Stimulated activated CD4-positive, alpha-beta T cell treated with anti-CD3 and anti-CD28 coated beads, Interleukin-1b, Interleukin-23, amount 100 ng/mL, for 4 hours (primary cell): ENCODE measurements around the gene RIMBP3C.
A peak's percentile ranks its signal among the peaks of the same experiment; 100 is the strongest.
"Not testable (repeated sequence)": the region's sequence is repeated elsewhere in the genome, so short reads cannot be mapped to it uniquely, and the experiment has no call there.

ENCODE experiments used
- DNase-seq, 2 donors: peaks; one replicate each; pipeline ENCODE4 v3.0.0-alpha.2; 2020; ENCODE audit warnings: low read depth in 2 of 2

Gene RIMBP3C

DNA sequence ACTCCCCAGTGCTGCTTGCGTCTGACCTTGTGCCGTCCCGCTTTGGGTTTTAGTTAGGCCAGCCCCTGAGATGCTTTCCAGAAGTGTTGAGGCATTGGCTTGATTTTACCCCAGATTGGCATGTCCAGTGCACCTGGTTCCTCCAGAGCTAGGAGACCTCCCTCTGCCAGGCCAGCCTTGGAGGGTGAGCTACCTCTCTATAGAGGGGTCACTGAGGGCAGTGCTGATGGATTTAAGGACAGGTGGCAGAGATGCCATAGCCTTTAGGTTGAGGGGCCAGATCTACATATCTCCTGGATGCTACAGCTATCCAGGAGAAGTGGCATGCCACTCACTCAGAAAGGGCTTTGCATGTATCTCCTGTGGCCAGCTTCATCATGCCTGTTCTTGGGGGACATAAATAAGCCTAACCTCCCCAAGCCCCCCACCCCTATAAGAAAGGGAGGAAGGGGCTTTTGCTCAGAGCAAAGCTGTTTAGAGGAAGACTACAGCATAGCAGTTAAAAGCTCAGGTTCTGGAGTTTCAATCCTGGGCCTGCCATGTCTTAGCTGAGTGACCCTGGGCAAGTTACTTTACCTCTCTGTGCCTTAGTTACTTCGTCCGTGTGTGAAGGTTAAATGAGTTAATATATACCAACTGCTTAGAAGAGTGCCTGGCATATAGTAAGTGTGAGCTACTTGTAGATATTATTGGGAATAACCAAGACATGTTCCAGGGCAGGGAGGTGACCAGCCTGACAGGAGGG lies 22.7 kb upstream of the RIMBP3C start:
- no peak for DNase-seq

- DNase-seq, result no peak
Measured at GRCh38 chr22:21573293-21573734, 22.1 kb upstream of the RIMBP3C start.

DNA sequence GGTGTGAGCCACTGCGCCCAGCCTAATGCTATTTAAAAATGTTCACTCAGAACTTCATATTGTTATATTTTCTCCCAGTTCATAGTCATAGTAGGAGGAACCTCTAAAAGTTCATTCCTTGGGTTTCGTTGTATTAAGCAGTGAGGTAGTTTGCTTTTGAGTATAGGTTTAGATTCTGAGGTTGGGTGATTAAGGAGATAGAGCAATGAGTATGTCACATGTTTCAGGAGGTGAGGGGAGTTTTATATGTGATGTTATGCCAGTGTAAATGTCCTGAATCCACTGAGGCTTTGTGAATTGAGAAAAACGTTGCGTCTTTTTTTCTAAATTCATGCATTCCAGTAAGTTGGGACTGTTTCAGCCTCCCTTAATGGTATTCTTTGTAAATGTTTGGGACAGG lies 20.4 kb upstream of the RIMBP3C start:
- DNase-seq, result no peak

- DNase-seq, result no peak
Measured at GRCh38 chr22:21570398-21570797, 19.1 kb upstream of the RIMBP3C start.

DNA sequence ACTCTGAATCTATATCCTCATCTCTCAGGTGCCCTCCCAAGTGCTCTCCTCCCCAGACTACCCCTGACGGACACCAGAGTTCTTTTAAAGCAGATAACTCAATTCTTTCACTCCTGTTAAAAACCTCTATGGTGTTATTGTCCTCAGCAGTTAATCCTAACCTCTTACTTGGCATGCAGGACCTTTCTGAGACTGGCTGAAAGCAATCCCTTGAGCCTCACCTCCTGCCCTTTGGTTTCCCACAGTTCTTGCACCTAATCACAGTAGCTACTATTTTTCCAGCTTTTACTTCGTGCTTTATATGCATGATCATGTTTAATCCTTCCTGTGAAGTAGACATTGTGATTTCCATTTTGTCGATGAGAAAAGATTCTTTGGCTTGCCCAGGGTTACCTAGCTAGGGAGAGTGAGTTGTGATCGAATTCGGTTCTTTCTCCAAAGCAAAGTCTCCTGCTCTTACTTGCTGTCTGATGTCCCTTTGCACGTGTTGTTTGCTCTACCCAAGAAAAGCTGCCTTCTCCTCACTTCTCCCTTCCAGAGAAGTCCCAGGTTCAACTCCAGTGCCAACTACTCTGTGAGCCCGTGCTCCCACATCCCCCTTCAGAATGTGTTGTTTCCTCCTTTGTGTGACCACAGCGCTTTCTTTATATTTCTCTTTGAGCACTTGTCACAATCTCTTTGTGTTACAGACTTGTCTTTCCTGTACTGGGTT lies 18.4 kb upstream of the RIMBP3C start:
- DNase-seq, result no peak

DNA sequence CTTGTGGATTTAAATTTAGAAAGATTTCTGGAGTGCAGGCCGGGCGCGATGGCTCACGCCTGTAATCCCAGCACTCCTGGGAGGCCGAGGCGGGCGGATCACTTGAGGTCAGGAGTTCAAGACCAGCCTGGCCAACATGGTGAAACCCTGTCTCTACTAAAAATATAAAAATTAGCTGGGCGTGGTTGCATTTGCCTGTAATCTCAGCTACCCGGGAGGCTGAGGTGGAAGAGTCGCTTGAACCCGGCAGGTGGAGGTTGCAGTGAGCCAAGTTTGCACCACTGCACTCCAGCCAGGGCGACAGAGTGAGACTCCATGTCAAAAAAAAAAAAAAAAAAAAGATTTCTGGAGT lies 17.8 kb upstream of the RIMBP3C start:
- not testable (repeated sequence) for DNase-seq

GRCh38 chr22:21568347-21569075 lies 17.2 kb upstream of the RIMBP3C start:
- DNase-seq, result no peak

- peak; percentile 74 to 78 for DNase-seq
Measured at GRCh38 chr22:21567456-21568346, 16.4 kb upstream of the RIMBP3C start, which contains the start of gene UBE2L3. Gene UBE2L3 (plus strand): TSS chr22:21567714. CDS start chr22:21567745, 31 bp downstream.

DNA sequence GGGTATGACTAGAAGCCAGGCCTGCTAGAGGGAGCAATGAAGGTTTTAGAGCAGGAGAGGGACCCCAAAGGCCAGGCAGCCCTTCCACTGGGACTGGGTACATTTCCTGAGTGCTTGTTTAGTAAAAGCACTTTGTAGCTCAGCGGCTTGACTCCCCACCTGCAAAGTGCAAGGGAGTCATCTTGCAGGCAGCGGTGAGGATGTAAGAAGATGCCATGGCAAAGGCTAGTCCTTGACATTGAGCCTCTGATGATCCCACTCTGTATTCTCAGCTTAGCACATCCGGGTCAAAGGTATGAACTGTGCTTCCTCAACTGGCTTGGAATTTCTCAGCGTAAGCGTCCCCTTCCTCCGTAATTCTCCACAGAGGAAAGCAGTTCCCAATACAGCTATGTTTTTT lies 13.2 kb upstream of the RIMBP3C start:
- no peak for DNase-seq

DNA sequence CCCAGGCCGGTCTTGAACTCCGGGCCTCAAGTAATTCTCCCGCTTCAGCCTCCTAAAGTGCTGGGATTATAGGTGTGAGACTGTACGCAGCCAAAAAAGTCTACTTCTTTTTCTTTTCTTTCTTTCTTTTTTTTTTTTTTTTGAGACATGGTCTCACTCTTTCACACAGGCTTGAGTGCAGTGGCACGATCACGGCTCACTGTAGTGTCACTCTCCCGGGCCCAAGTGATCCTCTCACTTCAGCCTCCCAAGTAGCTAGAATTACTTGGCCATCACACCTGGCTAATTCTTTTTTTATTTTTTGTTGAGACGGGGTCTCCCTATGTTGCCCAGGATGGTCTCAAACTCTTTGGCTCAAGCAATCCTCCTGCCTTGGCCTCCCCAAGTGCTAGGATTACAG lies 12.7 kb upstream of the RIMBP3C start:
- no peak for DNase-seq

- DNase-seq, result not testable (repeated sequence)
Measured at GRCh38 chr22:21560657-21561056, 9.4 kb upstream of the RIMBP3C start.

GRCh38 chr22:21559345-21560125 lies 8.3 kb upstream of the RIMBP3C start:
- not testable (repeated sequence) for DNase-seq

DNA sequence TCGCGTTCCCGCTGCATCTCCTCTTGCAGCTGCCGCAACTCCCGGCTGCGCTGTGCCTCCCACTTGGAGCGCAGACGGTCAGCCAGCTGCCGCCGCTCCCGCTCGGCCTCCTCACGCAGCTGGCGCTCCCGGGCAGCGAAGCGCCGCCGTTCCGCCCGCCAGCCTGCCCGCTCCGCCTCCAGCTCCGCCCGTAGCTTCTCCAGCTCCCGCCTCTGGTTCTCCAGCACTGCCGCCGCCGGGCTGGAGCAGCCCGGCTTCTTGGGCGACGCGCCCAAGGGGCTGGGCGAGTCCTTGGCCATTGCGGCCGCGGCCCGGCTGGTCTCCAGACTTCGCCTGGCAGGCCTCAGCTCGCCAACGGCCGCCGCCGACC lies 598 bp downstream of the RIMBP3C start:
- not testable (repeated sequence) for DNase-seq

DNA sequence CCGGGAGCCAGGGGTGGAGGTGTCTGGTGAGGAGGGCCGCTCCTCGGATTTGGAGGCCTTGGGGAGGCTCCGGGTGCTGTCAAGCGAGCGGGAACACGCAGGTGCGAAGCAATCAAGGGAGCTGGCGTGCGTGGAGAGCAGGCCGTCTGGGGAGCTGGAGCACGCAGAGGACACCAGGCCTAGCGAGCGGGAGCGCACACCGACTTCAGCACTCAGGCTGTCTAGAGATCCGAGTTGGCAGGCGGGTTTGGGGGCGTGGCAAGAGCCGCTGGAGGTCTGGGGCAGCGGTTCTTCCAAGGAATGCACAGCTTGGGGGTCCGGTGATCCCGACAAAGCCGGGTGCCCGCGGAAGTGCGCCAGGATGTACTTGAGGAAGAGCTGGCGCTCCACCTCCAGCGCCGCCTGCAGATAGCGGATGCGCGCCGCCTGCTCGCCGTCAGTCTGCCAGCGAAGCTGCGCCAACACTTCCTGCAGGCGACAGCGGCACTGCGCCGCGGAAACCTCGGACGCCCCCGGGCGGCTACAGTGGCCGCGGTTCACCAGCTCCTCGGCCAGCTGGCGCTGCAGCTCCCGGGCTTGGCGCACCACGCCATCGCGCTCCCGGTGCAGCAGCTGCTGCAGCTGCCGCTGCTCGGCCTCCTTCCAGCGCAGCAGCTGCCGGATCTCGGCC lies 1.1 kb downstream of the RIMBP3C start:
- DNase-seq, result not testable (repeated sequence)

DNA sequence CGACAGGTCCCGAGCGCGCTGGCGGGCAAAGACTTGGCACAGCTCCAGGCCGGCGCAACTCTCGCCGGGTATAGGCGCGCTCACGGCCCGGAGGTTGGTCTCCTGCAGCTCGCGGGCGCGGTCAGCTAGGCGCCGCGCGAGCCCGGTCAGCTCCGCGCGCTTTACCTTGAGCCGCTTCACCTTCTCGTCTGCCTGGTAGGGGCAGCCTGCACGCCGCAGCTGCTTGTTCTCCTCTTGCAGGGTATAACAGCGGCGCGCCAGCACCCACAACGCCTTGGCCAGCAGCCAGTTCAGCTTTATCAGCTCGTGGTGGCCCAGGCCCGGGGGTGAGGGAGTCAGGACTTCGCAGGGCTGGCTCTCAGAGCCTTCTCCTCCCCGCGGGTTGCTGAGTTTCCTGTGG lies 1.7 kb downstream of the RIMBP3C start:
- not testable (repeated sequence) for DNase-seq

GRCh38 chr22:21544432-21545322 lies 6.6 kb downstream of the RIMBP3C start:
- not testable (repeated sequence) for DNase-seq

DNA sequence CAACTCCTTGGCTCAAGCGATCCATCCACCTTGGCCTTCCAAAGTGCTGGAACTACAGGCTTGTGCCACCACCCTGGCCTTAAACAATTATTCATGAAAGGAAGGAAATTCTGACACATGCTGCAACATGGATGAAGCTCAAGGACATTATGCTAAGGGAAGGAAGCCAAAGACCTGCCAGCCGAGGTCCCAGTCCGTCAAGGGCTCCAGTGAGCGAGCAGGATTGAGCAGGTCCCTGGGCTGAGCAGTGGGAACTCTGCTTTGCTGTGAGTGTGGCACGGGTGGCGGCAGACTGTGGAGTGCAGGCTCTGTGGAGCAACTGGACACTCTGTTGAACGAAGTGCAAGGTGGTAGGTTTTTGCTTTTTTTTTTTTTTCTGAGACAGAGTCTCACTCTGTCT lies 11.4 kb downstream of the RIMBP3C start:
- not testable (repeated sequence) for DNase-seq

DNA sequence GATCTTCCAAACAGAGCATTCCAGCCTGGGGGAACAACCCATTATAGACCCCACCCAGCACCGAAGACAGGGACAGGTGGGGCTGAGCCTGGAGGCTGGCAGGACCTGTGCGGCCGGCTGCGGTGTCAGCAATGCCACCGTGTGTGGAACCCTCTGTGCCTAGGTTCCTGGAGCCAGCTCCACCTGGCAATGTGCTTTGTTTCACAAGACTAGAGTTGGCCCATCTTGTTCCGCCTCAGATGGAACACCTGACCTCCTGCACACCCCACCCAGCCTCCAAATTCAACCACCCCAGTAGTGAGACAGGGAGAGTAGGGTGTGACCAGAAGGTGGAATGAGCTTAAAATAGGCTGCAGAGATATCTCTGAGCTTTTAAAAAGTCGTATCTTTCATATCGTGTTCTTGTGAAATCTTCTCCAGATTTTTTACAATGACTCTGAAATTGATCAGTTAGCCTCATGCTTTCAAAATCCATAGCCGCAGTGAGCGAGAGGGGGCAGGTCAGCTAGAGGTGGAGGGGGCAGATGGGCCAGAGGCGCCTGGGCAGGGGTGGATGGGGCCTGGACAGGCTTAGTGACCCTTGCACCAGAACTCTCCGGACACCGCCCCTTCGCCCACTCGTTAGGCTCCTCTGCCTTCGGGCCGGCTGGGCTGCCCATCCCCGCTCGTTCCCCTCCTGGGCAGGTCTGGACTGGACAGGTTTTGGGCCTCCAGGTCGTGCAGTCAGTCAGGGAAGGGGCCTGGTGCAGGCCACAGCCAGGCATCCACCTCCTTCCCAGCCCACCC lies 18.2 kb downstream of the RIMBP3C start:
- not testable (repeated sequence) for DNase-seq
